Daoy (cell line): ENCODE measurements around the gene TMEM25. TPM values are rescaled to one million over a fixed set of nuclear protein-coding genes. Genes with fewer than 3 reads are reported as not detected.
A peak's percentile ranks its signal among the peaks of the same experiment; 100 is the strongest.
"Not testable (repeated sequence)": the region's sequence is repeated elsewhere in the genome, so short reads cannot be mapped to it uniquely, and the experiment has no call there.

Experiments
- DNase-seq: peaks from one replicate; pipeline ENCODE4 v3.0.0-alpha.2; 2015; ENCODE audit warnings: low read depth
- total RNA-seq: library from RNA; depleted of rRNA; stranded (reverse); fragments of >200 nt; shearing (Covaris generic); gene quantifications from 2 replicates; pipeline ENCODE4 v1.2.3, GENCODE V29; 2014

TMEM25 gene
- total RNA-seq, 1 experiment from 2014 or later, result 8.7 TPM

GRCh38 chr11:118532091-118532490 lies 1.1 kb downstream of the TMEM25 start:
- no peak for DNase-seq

GRCh38 chr11:118532852-118533768 lies 2.1 kb downstream of the TMEM25 start:
- no peak for DNase-seq

GRCh38 chr11:118533769-118534729 lies 3.1 kb downstream of the TMEM25 start:
- no peak for DNase-seq

GRCh38 chr11:118535261-118535660 lies 4.3 kb downstream of the TMEM25 start:
- DNase-seq, result no peak

GRCh38 chr11:118536726-118537125 lies 5.7 kb downstream of the TMEM25 start:
- no peak for DNase-seq

GRCh38 chr11:118537409-118537980 lies 6.5 kb downstream of the TMEM25 start:
- no peak for DNase-seq

DNA sequence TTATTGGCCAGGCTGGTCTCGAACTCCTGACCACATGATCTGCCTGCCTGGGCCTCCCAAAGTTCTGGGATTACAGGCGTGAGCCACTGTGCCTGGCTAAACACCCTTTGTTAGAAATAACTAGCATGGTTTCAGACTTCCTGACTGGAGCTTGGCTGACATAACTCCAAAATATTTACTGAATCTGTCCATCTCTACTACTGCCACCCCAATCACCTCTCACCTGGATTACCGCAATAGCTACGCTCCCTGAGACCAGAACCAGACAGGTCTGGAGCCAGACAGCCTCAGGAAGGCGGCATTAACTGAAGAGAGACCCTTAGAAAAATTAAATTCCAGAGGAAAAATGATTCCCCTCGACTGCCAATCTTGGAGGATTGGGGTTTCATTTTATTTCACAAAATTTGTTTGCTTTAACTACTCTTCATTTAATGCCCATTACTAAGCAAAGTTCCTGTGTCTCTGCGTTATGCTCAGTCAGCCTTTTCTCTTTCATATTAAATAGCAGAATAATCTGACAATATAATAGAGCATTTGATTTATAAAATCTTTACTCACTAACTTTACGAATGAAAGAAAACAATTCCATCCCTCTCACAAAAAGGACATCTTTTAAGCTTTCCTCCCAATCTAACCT lies 13.1 kb downstream of the TMEM25 start:
- no peak for DNase-seq

GRCh38 chr11:118544647-118545010 lies 13.6 kb downstream of the TMEM25 start:
- no peak for DNase-seq

GRCh38 chr11:118545533-118545932 lies 14.5 kb downstream of the TMEM25 start:
- no peak for DNase-seq

GRCh38 chr11:118547132-118547531 lies 16.1 kb downstream of the TMEM25 start:
- no peak for DNase-seq

DNA sequence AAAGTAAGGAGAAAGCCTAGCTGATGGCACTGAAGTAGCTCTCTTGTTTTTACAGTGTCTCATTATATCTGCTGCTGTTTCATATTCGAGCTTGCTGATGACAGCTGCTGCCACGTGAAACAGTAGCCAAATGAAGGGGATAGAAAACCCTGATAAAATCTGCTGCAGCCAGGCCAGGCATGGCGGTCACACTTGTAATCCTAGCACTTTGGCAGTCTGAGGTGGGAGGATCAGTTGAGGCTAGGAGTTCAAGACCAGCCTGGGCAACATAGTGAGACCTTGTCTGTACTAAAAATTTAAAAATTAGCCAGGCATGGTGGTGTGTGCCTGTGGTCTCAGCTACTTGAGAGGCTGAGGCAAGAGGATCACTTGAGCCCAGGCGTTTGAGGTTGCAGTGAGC lies 21.3 kb downstream of the TMEM25 start:
- no peak for DNase-seq

DNA sequence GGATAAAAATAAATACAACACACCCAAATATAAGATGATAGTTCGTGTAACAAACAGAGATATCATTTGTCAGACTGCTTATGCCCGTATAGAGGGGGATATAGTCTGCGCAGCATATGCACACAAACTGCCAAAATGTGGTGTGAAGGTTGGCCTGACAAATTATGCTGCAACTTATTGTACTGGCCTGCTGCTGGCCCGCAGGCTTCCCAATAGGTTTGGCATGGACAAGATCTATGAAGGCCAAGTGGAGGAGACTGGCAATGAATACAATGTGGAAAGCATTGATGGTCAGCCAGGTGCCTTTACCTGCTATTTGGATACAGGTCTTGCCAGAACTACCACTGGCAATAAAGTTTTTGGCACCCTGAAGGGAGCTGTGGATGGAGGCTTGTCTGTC lies 29.8 kb downstream of the TMEM25 start:
- DNase-seq, result no peak

DNA sequence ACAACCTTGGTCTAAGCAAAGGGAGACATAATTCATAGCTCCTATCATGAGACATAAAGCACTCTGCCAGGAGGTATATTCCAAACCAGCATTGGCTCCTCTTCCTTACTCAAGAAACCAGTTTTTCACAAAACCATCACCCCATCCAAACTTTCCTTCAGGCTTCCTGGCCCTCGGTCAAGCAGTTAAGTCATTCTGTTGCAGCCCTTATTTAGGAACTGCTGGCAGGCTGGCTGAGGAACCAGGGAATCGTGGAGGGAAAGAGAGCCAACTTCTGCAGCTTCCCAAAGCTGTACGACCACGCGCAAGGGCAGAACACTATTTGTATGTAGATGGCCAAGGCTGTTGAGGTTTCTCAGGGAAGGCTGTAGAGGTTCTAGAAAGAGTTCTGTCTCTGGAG lies 34.1 kb downstream of the TMEM25 start:
- no peak for DNase-seq

GRCh38 chr11:118569670-118570069 lies 38.7 kb downstream of the TMEM25 start:
- no peak for DNase-seq

DNA sequence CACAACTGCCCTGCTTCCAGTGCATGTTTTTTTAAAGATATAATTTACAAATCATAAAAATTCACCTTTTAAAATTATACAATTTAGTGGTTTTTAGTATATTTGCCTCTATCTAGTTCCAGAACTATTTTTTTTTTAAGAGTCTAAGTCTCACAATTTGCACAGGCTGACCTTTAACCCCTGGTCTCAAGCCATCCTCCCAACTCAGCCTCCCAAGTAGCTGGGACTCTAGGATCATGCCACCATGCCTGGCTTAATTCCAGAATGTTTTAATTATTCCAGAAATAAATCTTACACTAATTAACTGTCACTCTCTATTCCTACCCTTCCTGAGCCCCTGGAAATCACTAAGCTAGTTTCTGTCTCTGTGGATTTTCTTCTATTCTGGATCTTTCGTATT lies 39.8 kb downstream of the TMEM25 start:
- DNase-seq, result no peak

DNA sequence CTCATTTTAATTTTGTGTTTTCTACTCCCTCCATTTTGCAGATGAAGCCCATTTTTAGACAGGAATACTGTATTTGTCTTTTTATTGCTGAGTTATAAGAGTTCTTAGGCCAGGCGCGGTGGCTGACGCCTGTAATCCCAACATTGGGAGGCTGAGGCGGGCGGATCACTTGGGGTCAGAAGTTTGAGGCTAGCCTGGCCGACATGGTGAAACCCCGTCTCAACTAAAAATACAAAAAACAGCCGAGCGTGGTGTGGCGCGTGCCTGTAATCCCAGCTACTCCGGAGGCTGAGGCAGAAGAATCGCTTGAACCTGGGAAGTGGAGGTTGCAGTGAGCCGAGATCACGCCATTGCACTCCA lies 40.7 kb downstream of the TMEM25 start:
- DNase-seq, result peak; percentile 7

DNA sequence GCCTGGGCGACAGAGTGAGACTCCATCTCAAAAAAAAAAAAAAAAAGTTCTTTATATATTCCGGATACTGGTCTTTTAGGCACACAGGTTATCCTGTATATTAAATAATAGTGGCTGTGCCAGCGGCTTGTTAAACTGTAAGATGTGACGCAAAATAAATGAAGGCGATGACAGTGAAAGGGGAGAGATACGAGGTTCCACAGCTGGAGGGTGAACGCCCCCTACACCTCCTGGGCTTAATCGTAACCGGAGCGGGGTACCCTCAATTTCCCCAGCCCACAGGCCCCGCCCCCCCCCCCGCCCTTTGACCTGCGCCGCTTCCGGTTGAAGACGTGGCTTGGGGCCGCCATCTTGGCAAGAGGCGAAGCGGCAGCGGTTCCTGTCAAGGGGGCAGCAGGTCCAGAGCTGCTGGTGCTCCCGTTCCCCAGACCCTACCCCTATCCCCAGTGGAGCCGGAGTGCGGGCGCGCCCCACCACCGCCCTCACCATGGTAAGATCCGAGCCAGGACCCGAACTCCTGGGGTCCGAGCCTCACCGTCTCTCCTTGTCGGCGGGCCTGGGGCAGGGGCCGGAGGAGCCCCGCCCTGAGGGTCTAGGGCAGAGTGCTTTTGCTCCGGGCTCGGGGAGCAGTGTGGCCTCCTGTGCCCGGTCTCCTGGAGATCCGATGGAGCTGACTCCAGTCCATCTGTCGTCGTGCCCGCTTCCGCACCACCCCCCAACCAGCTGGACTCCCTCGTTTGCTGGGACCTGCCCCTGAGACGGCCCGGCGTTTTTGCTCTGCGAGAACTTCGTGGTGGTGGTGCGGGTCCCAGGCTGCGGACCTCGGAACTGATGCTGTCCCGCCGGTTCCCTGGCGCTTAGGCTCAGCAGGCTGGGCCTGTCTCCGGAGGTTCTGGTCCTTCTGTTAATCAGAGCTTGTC lies 41.3 kb downstream of the TMEM25 start, which contains the start of gene ARCN1:
TSS of gene ARCN1 (plus strand) at position 349 of the 920 bp plus-strand sequence. CDS start at position 488, 139 bp downstream.
- DNase-seq, result peak; percentile 80

GRCh38 chr11:118572981-118573550 lies 42.1 kb downstream of the TMEM25 start:
- peak; percentile 39 for DNase-seq

- no peak for DNase-seq
These were observed 43.6 kb downstream of the TMEM25 start for GRCh38 chr11:118574636-118575035.

- DNase-seq, result not testable (repeated sequence)
These were observed 47.0 kb downstream of the TMEM25 start for GRCh38 chr11:118577995-118578394.
